ENCODE results near the gene D2HGDH. TPM values are rescaled to one million over a fixed set of nuclear protein-coding genes. Genes with fewer than 3 reads are reported as not detected.

The D2HGDH gene
- total and polyA plus RNA-seq, 2 experiments from 2014 or later, result 3.7 to 17.3 TPM

GRCh38 chr2:241815477-241816430 lies 81.3 kb downstream of the D2HGDH start:
- no peaks in the 10 kb centered on the region for H3K79me2 ChIP-seq (replicated peaks; ENCODE audit: insufficient read depth)
- 0 out of 2 replicates have a peak, but pooled peaks cover 6% of the 10 kb centered on the region for H3F3A ChIP-seq (replicated peaks; ENCODE audit: low read depth)
- TF ChIP-seq ZNF114 (CRISPR knock-in tag; IDR thresholded peaks at IDR 0.05) (no peak), JUNB (IDR thresholded peaks at IDR 0.05; ENCODE audit: unreplicated experiment) (no peak), ETS1 (IDR thresholded peaks at IDR 0.05) (no peak), CREB1 (CRISPR knock-in tag; IDR thresholded peaks at IDR 0.05; ENCODE audit: low read depth) (no peak), ZNF462 (CRISPR knock-in tag; IDR thresholded peaks at IDR 0.05) (no peak), NANOG (IDR thresholded peaks at IDR 0.05; ENCODE audit: borderline replicate concordance) (no peak), ZNF331 (CRISPR knock-in tag; IDR thresholded peaks at IDR 0.05; ENCODE audit: low read depth) (no peak), EZH2phosphoT487 (IDR thresholded peaks at IDR 0.05; ENCODE audit: unreplicated experiment) (no peak), EZH2 (IDR thresholded peaks at IDR 0.05; ENCODE audit: low read depth, unreplicated experiment) (no peak), CTCF (conservative IDR thresholded peaks at IDR 0.05; ENCODE audit: low read depth in 2 of 2) (no peak), REST (IDR thresholded peaks at IDR 0.05; ENCODE audit: unreplicated experiment) (no peak), POLR2AphosphoS5 (IDR thresholded peaks at IDR 0.05; ENCODE audit: low read depth) (no peak), STAT1 (IDR thresholded peaks at IDR 0.05; ENCODE audit: unreplicated experiment) (no peak)
- H3K4me2 ChIP-seq, result no peak overlapping the region
- peak; percentile 9; the same call in 2 of the 3 replicates for ATAC-seq
- Mint-ChIP-seq H3K27ac (peak overlapping the region; percentile 57; the same call in 1 of the 2 replicates), H3K4me1 (no peaks in the 10 kb centered on the region; the same call in 1 of the 3 replicates), H3K9me3 (no peaks in the 10 kb centered on the region; the same call in 2 of the 3 replicates), H3K4me3 (no peak overlapping the region), H3K27me3 (ENCODE audit: insufficient read depth, low read depth, poor library complexity) (peaks cover 9% of the 10 kb centered on the region), H3K36me3 (ENCODE audit: low read depth) (no peaks in the 10 kb centered on the region)
- no peaks in the 10 kb centered on the region for H3K9me2 ChIP-seq (ENCODE audit: insufficient read depth)
- no peak overlapping the region for H3K4me3 ChIP-seq
- no peaks in the 10 kb centered on the region for H3K36me3 ChIP-seq (ENCODE audit: insufficient read depth)
- H4K20me1 ChIP-seq (replicated peaks; ENCODE audit: insufficient read depth), result no peaks in the 10 kb centered on the region
- no peaks in the 10 kb centered on the region for H3K27me3 ChIP-seq (ENCODE audit: insufficient read depth)
- no peak overlapping the region for H2AFZ ChIP-seq
- no peak for DNase-seq (ENCODE audit: low spot score)
- H3K27ac ChIP-seq (ENCODE audit: low read depth), result no peak overlapping the region
- H3K4me1 ChIP-seq (ENCODE audit: insufficient read depth), result no peaks in the 10 kb centered on the region
